ENCODE data around the gene ONECUT3. TPM values are rescaled to one million over a fixed set of nuclear protein-coding genes. Genes with fewer than 3 reads are reported as not detected.

ONECUT3 gene
- total RNA-seq, 1 donor from 2014 or later = not detected

DNA sequence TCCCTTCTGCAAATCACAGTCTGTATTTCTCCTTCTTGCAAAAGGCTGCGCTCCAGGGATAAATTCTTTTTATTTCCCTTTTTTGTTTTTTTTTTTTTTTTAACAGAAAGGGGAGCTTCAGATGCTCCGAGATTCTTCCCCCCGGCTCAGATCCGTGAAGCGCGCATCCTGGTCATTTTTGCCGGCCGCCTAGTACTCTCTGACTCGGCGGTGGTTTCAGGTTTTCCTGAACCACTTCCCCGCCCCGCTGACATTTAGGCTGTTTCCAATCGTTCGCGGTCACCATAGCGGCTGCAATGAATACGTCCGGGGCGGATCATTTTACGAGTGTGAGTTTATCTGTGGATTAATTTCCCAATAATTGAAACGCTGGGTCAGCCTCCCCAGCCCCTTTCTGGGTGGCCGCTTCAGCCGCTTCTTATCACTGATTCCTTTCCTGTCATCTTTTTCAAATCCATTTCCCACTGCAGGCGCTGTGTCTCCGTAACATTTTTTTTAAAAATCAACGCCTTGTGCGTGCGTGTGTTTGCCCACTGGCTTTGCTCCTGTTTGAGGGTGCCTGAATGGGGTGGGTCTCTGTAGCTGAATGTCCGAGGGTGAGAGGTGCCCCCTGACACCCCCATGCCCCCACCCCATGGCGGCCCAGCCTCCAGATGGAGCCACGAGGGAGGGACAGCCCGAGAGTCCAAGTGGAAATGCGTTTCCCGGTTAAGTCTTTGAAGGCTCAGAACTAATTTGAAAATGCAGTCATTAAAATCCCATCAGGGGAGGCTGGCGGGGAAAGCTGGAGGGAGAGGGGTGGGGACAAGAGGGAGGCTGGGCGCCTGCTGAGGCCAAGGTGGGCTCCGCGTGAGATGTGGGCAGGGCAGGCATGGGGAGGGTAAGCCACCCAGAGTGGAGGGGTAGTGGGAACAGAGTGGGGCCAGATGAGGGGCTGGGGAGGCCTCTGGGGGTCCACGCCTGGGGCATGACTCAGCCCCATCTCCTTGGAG is 10.6 kb downstream of the ONECUT3 start:
- ATAC-seq (ENCODE audit: poor library complexity) (no peak), DNase-seq (no peak)
- intact Hi-C loops (cut with DNase I) = no loop called here

DNA sequence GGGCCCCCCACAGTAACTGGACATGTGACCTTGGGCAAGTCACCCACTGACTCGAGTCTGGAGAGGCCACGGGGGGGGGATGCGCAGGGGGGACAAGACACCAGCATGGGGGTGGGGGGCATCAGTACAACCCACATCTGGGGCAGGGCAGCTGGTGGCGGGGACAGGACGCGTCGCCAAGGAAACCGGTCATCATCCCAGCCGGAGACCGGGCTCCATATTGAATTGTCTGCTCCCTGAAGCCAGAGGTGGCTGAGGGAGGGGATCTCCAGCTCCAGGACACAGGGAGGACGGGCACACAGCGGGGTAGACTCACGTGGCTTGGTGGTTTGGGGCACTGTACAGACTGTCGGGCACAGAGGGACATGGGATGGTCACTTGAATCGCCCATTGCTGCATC is 11.4 kb downstream of the ONECUT3 start:
- intact Hi-C loops (cut with DNase I) = no loop called here
- ATAC-seq (ENCODE audit: poor library complexity) = no peak
- DNase-seq = no peak

DNA sequence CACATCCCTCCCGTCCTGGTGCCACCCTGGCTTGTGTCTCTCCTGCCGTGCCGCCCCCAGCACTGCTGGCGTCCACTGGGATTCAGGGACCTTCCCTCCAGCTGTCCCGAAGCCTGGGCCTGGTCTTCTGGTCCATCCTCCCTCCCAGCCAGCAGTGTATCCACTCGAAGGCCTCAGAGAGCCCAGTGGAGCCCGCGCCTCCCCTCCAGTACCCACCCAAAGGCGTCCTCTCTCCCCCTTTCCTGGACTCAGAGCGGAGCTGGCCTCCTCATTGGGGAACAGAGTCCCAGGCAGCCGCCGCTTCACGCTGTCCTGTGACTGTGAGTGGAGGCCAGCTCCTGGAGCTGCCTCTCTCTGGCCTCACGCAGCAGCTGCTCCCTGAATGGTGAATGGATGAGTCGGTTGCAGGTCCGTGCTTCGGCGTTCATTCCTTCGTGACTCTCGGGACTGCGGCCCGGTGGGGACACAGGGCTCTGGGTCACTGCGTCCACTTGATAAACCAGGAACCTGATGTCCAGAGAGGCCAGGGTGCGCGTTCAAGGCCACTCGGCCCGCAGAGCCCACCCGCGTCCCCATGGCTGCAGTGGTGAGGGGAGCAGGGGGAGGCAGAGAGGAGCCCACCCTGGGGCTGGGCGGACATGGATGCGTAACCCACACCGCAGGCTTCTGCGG is 12.1 kb downstream of the ONECUT3 start:
- ATAC-seq (ENCODE audit: poor library complexity) (no peak), DNase-seq (no peak)
- intact Hi-C loops (cut with DNase I) = no loop called here

DNA sequence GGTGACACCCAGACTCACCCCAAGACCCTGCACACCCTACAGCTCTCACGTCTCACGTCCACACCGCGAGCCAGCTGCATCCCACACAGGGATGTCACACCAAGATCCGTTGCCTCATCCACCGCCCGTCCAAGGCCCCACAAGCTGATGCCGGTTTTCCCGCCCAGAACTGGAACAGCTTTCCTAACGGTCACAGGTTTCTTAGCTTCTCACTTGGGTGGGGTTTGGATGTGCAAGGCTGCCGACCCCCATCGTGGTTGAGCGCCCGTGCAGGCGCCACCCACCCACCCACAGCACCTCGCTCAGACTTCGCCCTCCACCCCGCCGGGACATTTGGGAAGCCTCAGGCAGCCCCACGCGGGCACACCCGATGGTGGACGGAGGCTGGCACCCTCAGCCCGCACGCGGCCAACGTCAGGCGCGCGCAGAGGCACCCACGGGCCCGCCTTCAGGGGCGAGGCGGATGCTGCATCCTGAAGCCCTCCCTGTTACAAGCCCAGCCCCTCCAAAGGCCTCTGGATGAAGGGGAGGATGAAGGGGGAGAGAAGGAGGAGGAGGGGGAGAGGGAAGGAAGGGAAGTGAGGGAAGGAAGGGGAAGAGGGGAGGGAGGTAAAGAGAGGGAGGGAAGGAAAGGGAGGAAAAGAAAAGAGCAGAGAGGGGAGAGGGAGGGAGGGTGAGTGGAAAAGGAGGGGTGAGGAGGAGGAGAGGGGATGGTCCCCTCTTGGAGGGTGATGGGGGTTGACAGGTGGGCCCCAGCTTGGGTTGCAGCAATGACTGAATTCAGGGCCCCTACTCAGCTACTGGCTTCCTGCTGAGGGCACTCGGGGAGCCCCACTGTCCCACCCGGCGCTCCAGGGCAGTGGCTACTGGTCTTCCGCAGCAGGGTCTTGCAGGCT is 12.8 kb downstream of the ONECUT3 start:
- intact Hi-C loops (cut with DNase I) = loop anchor here (2.0 kb wide), 1 partner anchor 219 kb away; no protein-coding TSS in a partner anchor
- DNase-seq = no peak
- no peak for ATAC-seq (ENCODE audit: poor library complexity)

DNA sequence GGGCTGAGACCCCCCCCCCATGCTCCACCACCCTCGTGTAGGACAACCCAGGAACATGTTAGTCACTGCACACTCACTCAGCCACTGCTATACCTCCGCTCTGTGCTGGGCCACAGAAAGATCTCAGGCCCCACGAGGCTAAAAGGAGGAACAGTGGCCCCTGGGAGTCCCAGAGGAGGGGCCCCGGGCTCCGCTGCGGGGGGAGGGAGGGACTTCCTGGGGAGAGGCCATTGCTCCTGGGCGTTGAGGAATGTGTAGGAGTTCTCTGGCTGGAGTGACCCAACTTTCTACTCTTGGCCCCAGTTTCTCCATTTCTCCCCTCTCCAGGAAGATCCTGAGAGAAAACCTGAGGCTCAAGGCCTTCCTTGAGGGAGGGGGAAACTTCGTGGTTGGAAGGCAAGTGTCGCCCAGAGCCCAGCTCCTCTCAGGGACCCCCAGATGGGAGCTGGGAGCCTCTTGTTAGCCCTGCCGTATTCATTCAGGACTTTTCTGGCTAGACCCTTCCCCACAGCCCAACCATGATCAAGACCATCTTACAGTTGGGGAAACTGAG is 13.6 kb downstream of the ONECUT3 start:
- no peak for DNase-seq
- ATAC-seq (ENCODE audit: poor library complexity) = no peak
- intact Hi-C loops (cut with DNase I) = loop anchor here (2.0 kb wide), 1 partner anchor 220 kb away; no protein-coding TSS in a partner anchor

DNA sequence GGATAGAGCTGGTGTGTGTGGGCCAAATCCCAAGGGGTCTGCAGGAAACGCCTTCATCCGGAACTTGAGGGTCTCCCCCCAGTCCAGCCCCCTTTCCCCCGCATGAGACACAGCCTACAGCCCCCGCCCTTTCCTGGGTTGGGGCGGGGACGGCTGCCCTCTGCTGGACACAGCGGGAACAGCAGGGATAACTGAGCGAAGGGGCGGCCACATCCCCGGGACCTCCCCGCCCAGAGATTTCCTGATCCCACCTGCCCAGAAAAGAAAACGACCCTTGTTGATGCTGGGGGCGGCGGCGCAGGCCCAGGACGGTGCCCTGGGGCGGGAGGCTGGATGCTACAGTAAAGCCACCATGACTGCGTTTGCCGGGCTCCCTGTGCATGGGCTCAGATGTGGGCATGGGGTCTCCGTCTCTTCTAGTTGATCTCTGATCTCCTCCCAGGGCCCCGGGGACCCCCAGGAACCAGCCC is 14.2 kb downstream of the ONECUT3 start:
- intact Hi-C loops (cut with DNase I) = loop anchor here (2.0 kb wide), 1 partner anchor 221 kb away; no protein-coding TSS in a partner anchor
- DNase-seq (peak; percentile 52), ATAC-seq (ENCODE audit: poor library complexity) (peak; percentile 71)

DNA sequence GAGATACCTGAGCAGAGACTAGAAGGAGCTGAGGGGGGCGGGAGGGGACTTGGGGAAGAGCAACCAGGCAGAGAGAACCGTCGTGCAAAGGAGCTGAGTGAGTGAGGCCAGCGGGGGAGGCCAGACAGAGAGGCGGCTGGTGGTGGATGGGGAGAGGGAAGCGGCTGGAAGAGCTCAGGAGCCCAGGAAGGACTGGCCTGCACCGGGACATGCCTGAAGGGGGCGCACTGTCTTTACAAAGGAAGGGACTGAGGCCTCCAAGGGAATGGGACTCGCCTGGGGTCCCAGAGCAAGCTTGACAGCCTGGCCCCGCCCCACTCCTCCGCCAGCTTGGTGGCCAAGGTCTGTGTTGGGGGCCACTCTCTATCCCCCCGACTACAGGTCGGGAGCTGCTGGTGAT is 14.9 kb downstream of the ONECUT3 start:
- no peak for ATAC-seq (ENCODE audit: poor library complexity)
- intact Hi-C loops (cut with DNase I) = no loop called here

DNA sequence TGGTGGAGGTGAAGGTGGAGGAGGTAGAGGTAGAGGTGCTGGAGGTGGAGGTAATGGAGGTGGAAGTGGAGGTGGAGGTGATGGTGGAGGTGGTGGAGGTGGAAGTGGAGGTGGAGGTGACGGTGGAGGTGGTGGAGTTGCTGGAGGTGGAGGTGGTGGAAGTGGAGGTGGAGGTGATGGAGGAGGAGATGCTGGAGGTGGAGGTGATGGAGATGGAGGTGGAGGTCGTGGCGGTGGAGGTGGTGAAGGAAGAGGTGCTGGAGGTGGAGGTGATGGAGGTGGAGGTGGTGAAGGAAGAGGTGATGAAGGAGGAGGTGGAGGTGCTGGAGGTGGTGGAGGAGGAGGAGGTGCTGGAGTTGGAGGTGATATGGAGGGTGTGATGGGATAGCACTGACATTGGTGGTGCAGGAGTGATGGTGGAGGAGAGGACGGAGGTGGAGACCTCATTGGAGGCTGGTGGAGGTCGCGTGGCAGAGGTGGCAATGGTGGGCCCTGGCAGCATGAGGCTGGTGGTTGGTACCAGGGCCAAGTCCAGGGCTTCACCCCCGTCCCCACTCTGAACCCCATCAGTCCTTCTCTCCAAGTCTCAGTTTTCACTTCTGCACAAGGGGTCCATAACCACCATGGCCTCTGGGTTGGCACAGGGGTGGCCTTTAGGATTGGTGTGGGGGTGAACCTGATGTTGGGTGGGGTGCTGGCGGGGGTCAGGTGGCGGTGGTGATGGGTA is 15.8 kb downstream of the ONECUT3 start:
- ATAC-seq (ENCODE audit: poor library complexity) = no peak
- DNase-seq = no peak
- intact Hi-C loops (cut with DNase I) = no loop called here

More for the DNA sequence above, 14.9 kb downstream of the ONECUT3 start:
- no peak for DNase-seq

DNA sequence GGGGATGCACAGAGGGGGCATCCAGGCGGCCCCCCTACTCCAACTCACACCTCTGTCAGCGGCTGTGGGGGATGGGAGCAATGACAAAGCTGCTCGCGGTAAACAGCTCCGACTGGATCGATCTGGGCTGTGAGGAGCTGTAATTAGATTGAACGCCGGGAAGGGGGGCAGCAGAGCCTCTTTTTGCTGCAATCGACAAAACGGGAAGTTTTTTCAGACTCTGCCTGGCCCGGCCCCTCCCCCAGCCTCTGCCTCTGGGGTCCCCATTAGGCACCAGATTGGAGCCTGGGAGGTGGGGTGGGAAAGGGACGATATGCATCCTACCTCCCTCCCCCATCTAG is 16.3 kb downstream of the ONECUT3 start:
- intact Hi-C loops (cut with DNase I) = no loop called here
- DNase-seq = no peak

DNA sequence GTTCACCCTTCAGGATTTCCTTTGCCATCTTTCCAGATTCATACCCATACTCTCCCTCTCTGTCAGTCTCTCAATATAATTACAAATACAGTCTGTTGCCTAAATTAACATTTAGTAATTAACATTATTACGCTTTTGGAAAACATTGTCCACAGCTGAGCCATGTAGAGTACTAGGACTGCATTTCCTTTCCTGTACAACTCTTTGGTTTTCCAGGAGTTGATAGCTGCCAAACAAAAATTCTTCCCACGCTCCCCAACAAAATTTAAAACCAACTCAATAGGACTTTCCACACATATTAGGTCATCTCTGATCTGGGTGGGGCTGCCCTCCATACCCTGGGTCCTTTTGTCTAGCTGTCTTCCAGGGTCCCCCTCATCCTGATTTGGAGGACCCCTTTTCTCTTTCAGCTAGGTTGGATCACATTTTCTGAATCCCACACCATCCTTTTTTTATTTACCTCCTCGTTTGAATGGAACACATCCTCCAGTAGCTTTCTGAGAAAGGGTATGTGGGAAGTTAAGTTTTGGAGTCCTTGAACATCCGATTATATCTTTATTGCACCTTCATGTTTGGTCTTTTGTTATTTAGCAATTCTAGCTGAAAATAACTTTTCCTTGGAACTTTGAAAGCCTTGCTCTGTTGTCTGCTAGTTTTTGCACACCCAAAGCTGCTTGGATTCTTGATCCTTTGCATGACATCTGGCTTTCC is 17.7 kb downstream of the ONECUT3 start:
- ATAC-seq (ENCODE audit: poor library complexity) (no peak), DNase-seq (no peak)
- intact Hi-C loops (cut with DNase I) = no loop called here

More for the DNA sequence above, 16.3 kb downstream of the ONECUT3 start:
- ATAC-seq (ENCODE audit: poor library complexity) = no peak

DNA sequence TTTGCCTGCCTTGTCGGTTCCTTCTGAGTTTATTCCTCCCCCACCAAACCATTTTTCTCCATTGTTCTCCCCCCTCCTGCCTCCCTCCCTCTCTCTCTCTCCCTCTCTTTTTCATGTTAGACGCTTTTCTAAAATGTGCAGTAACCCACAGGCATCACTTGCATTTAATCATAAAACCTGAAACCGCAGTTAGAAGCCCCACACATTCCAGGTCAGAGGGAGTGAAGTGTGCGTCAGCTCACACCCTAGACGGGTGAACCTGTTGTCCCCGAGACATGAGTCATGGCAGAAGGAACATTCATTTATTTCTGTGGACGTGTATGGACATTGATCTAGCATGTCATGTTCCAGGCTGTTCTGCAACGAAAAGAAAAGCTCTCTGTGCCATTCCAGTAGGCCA is 19.9 kb downstream of the ONECUT3 start:
- intact Hi-C loops (cut with DNase I) = no loop called here
- ATAC-seq (ENCODE audit: poor library complexity) = no peak
- no peak for DNase-seq

DNA sequence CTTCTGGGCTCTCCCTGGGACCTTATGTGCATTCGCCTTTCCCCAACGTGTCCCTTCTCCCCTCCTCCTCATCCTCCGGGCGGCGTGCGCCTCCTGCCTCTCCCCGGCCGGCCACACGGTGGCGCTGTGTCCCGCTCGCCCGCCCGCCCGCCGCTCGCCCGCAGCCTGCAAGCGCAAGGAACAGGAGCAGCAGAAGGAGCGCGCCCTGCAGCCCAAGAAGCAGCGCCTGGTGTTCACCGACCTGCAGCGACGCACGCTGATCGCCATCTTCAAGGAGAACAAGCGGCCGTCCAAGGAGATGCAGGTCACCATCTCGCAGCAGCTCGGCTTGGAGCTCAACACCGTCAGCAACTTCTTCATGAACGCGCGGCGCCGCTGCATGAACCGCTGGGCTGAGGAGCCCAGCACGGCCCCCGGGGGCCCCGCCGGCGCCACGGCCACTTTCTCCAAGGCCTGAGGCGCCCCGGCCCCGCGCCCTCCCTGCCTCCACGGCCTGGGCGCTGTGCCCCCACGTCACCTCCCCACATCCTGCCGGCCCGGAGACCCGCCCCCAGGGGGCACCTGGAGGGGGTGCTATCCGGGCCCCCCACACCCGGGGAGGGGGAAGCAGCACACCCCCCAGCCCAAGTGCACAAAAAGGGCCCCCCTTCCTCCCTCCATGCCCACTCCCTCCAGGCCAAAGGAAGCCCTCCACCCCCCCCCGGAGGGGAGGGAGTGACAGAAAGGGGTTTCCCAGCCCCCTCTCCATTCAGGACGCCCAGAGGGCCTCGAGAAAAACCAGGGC is 21.9 kb downstream of the ONECUT3 start:
- DNase-seq = no peak
- intact Hi-C loops (cut with DNase I) = no loop called here

DNA sequence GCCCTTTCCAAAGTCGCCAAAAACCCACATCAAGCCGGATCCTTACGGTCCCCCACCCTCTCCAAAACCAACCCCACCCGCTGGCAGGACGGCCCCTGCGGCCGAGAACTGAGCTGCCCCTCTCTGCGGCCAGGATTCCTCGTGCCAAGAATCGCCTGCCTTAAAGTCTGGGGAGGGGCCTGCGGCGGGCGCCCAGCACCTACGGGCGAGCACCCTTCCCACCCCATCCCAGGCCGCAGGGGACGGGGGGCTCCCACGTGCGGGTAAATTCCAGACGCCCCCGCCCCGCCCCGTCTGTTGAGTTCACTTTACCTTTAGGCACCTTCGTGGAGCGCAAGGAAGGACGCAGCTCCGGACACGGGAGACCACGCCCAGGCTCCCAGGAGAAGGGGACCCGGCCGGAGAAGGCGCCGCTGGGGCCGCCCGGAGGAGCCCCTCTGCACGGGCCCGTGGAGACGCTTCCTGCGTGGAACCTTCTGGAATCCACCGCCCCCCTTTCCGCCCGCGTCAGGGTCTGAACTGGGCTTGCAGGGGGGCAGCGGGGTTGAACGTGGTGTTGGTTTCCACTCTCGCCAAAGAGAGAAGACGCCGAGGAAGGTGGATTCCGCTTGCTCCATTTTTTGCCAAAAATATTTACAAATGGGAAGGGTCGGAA is 22.8 kb downstream of the ONECUT3 start:
- ATAC-seq (ENCODE audit: poor library complexity) (no peak), DNase-seq (no peak)
- intact Hi-C loops (cut with DNase I) = no loop called here

More for the DNA sequence above, 21.9 kb downstream of the ONECUT3 start:
- no peak for ATAC-seq (ENCODE audit: poor library complexity)

DNA sequence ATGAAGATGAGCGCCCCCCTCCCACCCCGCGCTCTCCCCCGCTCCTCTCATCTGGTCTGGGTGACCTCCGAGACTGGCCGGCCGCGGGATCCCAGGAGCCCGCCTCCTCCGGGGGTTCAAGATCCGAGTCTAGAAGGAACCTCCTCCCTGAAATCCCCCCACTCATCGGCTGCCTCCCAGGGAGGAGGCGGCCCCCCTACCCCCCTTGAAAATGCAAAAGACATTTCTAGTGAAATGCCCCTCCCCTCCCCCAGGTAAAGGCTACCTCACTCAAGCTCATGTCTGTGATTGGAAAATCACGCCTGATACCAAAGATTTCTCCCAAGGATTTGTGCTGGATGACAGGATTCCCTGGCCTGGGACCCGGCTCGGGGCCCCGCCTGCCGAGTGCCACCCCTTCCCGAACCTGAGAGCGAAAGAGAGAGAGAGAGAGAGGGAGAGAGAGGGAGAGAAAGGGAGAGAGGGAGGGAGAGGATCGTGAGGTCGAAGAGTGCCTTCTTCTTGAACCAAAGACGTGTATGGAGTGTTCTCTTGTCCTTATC is 23.4 kb downstream of the ONECUT3 start:
- no peak for DNase-seq
- no peak for ATAC-seq (ENCODE audit: poor library complexity)
- intact Hi-C loops (cut with DNase I) = no loop called here

DNA sequence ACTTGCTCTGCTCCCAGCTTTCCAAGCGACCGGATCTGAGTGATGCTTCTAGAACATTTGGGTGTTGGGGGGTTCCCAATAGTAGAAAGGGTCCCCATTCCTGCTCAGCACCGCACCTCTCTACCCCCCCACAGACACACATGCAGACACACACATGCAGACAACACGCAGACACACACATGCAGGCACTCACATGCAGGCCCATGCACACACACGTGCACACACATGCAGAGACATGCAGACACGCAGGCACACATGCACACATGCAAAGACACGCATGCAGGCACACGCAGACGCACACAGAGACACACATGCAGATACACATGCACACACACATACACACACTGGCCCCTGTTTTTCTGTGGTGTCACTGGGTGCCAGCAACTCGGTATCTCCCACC is 23.8 kb downstream of the ONECUT3 start:
- DNase-seq = no peak
- intact Hi-C loops (cut with DNase I) = no loop called here
- ATAC-seq (ENCODE audit: poor library complexity) = no peak

DNA sequence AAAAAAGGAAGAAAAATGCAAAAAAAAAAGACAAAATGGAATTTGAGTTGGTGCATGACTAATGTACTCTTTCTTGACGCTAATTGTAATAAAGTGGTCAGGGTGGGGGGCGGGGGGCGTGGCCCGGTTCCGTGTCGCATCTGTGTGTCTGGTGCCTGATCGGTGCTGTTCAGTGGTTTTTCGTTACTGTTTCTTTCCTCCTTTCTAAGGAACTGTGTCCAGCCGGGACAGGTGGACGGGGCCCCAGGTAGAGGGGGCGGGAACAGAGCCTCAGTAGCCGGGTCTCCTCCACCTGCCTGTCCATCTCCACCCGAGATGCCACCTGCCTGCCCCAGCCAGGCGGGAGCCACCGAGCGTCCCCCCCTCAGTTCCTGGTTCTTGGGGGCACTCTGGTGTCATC is 26.3 kb downstream of the ONECUT3 start:
- no peak for ATAC-seq (ENCODE audit: poor library complexity)
- intact Hi-C loops (cut with DNase I) = no loop called here
- no peak for DNase-seq
